K562 (cell line): Measurements from ENCODE around the gene BCR. TPM values are rescaled to one million over a fixed set of nuclear protein-coding genes. Genes with fewer than 3 reads are reported as not detected.

Experiments used
- MTF1 ChIP-seq: fragments of 250-450 bp; sonication (Bioruptor Pico); IDR thresholded peaks from 2 replicates; pipeline ENCODE4 v1.9.0; 2021; ENCODE audit warnings: moderate library complexity, mild to moderate bottlenecking, inconsistent platforms, borderline replicate concordance
- SIX5 ChIP-seq, 2 experiments: IDR thresholded peaks; 2 replicates each; pipeline ENCODE4 v1.6.1; 2011; ENCODE audit warnings: low read length in 2 of 2, borderline replicate concordance in 1 of 2, low read depth in 1 of 2, mild to moderate bottlenecking in 1 of 2, moderate library complexity in 1 of 2; ENCODE audit not compliant: insufficient read depth in 1 of 2
- TBL1XR1 ChIP-seq, 2 experiments: IDR thresholded peaks; 2 replicates each; pipeline ENCODE4 v1.6.1; 2012; ENCODE audit warnings: improper control_type of control experiment in 2 of 2, low read length in 2 of 2, mild to moderate bottlenecking in 1 of 2
- polyA plus RNA-seq, 8 experiments: library from polyadenylated mRNA; depleted of rRNA in 4 of 8; stranded (reverse) in 5 of 8; unstranded in 3 of 8; fragments of >200 nt; fragmentation: Nextera tagmentation in 2 of 8; fragmentation: Illumina TruSeq in 1 of 8; extraction: Ambion mirVana in 2 of 8; extraction: Trizol in 1 of 8; gene quantifications; 2 replicates each; pipeline versions ENCODE4 v1.2.1 to v1.2.3, GENCODE V29; 2011 to 2014; ENCODE audit warnings: inconsistent platforms in 1 of 8, missing spikeins in 1 of 8
- total RNA-seq, 7 experiments: library from RNA; depleted of rRNA in 6 of 7; stranded (reverse); fragments of >200 nt in 6 of 7; fragmentation: Illumina TruSeq in 2 of 7; extraction: Trizol in 2 of 7; gene quantifications; 2 replicates each; pipeline versions ENCODE4 v1.2.1 to v1.2.3, GENCODE V29; 2011 to 2021; ENCODE audit warnings: low replicate concordance in 1 of 7
- TF ChIP-seq, protein P1 (sequence below): fragments of 450-650 bp; formaldehyde crosslinking; IDR thresholded peaks from 2 replicates; pipeline ENCODE4 v1.4.0; 2022; ENCODE audit warnings: missing genetic modification characterization
- TF ChIP-seq, protein P2 (sequence below): IDR thresholded peaks from 2 replicates; pipeline ENCODE4 v1.6.1; 2011; ENCODE audit warnings: borderline replicate concordance, low read depth, mild to moderate bottlenecking, moderate library complexity, low read length; ENCODE audit not compliant: insufficient read depth, poor library complexity, severe bottlenecking

The BCR gene
- total and polyA plus RNA-seq, 9 of the 15 experiments (the other 6 are each of a cell fraction or from before 2014, with no cell fraction given): 0.41 to 150 (median 45.6) TPM

DNA sequence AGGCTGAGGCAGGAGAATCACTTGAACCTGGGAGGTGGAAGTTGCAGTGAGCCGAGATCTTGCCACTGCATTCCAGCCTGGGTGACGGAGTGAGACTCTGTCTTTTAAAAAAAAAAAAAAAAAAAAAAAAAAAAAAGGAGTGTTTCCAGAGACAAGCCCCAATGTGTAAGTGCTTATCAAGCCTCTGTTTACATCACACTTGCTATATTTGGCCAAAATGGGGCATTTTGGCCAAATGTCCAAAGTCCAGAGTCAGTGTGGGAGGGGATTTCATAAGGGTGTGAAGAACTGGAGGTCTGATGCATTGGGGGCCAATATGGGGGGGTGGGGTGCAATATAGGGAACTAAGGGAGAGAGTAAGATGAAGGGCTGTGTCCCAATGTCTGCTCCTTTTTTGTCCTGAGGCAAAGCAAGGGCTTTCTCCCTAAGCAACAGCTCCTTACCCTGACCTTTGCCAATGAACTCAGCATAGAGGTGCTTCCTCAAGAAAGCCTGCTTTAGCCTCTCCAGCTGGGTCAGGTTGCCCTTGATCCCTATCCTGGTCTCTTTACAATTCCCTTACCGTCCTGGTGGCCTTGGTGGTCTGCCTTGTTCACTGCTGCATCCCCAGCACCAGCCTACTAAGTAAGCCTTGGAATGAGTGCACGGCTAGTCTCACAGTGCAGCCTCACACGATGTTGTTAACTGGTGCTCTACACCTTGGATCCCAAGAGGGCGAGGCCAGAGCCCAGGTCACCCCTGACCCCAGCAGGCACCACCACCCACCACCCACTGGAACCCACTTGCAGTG is 14.1 kb upstream of the BCR start (continued):
- TF ChIP-seq, protein P1, sequence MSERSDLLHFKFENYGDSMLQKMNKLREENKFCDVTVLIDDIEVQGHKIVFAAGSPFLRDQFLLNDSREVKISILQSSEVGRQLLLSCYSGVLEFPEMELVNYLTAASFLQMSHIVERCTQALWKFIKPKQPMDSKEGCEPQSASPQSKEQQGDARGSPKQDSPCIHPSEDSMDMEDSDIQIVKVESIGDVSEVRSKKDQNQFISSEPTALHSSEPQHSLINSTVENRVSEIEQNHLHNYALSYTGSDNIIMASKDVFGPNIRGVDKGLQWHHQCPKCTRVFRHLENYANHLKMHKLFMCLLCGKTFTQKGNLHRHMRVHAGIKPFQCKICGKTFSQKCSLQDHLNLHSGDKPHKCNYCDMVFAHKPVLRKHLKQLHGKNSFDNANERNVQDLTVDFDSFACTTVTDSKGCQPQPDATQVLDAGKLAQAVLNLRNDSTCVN (CRISPR knock-in tag): no peak
- TF ChIP-seq, protein P2, sequence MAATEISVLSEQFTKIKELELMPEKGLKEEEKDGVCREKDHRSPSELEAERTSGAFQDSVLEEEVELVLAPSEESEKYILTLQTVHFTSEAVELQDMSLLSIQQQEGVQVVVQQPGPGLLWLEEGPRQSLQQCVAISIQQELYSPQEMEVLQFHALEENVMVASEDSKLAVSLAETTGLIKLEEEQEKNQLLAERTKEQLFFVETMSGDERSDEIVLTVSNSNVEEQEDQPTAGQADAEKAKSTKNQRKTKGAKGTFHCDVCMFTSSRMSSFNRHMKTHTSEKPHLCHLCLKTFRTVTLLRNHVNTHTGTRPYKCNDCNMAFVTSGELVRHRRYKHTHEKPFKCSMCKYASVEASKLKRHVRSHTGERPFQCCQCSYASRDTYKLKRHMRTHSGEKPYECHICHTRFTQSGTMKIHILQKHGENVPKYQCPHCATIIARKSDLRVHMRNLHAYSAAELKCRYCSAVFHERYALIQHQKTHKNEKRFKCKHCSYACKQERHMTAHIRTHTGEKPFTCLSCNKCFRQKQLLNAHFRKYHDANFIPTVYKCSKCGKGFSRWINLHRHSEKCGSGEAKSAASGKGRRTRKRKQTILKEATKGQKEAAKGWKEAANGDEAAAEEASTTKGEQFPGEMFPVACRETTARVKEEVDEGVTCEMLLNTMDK: no peak
- TF ChIP-seq MTF1 (CRISPR knock-in tag): no peak
- 0 out of 4 replicates have a peak, but pooled peaks of 1 of the 2 experiments have one; percentile 15 for TF ChIP-seq SIX5 (IDR thresholded peaks at IDR 0.05; ENCODE audit: borderline replicate concordance in 1 of 2, insufficient read depth in 1 of 2, low read depth in 1 of 2, low read length in 2 of 2)
- peak in 1 of 2 experiments; percentile 71; a peak in 1 of 4 replicates for TF ChIP-seq TBL1XR1 (IDR thresholded peaks at IDR 0.05; ENCODE audit: low read length in 2 of 2)
- TF ChIP-seq, all 486 proteins: peak for 7
